GM13977 (cell line): ENCODE results near the gene TSPYL4.

Experiments used
- DNase-seq: peaks from one replicate; pipeline ENCODE4 v3.0.0; 2012; ENCODE audit warnings: low spot score
- CTCF ChIP-seq: IDR thresholded peaks from 2 replicates; pipeline ENCODE4 v1.5.1; 2012; ENCODE audit warnings: mild to moderate bottlenecking, control low read depth; ENCODE audit not compliant: insufficient read depth; ENCODE audit errors: extremely low read depth, missing control alignments
- in situ Hi-C: fragments of 300-500 bp; cut with MboI; formaldehyde crosslinking; loops from one replicate; pipeline ENCODE4 v1.12.0; 2022; ENCODE audit warnings: low sequenced_read_pairs, low pct_unique_long_range_greater_than_20kb, mixed read lengths, inconsistent platforms; ENCODE audit not compliant: unreplicated experiment

The TSPYL4 gene

GRCh38 chr6:116253505-116254296 is at the start of gene TSPYL4:
TSPYL4 (minus strand) TSS chr6:116254075; CDS start chr6:116254008, 67 bp downstream.
- in situ Hi-C loops = no loop called here

GRCh38 chr6:116301104-116301503 is 47.2 kb upstream of the TSPYL4 start:
- no peak for TF ChIP-seq CTCF
- DNase-seq = no peak
- in situ Hi-C loops = no loop called here

More at GRCh38 chr6:116253505-116254296, at the start of gene TSPYL4:
- no peak for TF ChIP-seq CTCF
- DNase-seq = peak; percentile 89

DNA sequence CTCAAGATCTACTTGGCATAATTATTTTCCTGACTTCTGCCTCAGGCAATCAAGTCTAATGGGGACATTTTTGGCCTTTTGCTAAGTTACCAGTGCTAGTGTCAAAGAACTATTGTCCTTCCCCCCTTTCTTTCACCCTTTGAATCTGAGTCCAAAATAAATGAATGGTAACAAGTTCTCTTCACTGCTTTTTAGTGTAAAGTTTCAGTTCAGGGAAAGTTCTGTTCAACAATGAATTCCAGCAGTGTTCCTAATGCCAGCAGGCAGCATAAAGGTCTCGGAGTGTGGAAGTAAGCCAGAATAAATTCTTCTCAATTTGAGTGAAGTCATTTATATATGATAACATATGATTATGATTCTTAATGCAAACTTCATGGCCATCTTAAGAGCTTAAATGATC is 46.7 kb upstream of the TSPYL4 start:
- TF ChIP-seq CTCF = no peak
- in situ Hi-C loops = no loop called here
- DNase-seq = no peak

- TF ChIP-seq CTCF = no peak
- in situ Hi-C loops = no loop called here
These were observed 45.1 kb upstream of the TSPYL4 start for GRCh38 chr6:116298973-116299372.

GRCh38 chr6:116298273-116298672 is 44.4 kb upstream of the TSPYL4 start:
- no peak for DNase-seq
- in situ Hi-C loops = no loop called here

More at GRCh38 chr6:116298973-116299372, 45.1 kb upstream of the TSPYL4 start:
- no peak for DNase-seq

DNA sequence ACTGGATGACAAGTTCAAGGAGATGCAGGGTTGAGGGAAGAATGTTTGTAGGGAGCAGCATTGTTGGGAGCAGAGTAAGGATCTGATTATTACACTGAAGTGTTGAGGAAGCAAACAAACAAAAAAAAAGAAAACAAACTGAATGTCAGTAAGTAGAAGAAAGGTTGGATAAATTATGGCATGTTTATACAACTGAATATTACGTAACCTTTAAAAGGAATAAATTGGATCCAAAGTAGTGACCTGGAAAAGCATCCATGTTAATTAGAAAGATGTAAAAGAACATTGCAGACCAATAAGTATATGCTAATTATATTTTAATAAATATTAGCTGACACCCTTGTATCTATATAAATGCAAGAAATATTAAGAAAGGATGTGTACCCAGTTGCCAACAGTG is 38.7 kb upstream of the TSPYL4 start:
- DNase-seq = no peak
- no peak for TF ChIP-seq CTCF
- in situ Hi-C loops = no loop called here

More at GRCh38 chr6:116298273-116298672, 44.4 kb upstream of the TSPYL4 start:
- TF ChIP-seq CTCF = no peak
